ENCODE results near the gene MLLT11.
"Not testable (repeated sequence)": the region's sequence is repeated elsewhere in the genome, so short reads cannot be mapped to it uniquely, and the experiment has no call there.

The MLLT11 gene

GRCh38 chr1:151055581-151055980 lies 4.6 kb upstream of the MLLT11 start:
- DNase-seq (ENCODE audit: low read depth in 2 of 3, low spot score in 1 of 3): no peak

DNA sequence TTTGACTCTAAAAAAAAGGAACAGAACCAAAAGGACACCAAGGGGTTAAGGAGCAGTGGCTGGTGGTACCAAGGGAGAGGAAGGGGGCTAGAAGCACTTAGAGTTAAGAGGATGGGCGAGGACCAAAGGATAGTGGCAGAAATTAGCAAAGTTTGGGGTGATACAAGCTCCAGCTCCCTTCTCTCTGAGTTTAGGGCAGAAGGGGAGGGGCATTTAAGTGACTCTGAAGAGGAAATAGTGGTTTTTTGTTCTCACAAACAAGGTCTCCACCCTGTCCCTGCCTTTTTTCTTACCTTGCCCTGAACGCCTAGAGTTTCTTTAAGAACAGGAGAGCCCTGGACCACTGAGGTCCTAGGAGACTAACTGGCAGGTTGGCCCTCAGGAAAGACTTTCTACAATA lies 4.0 kb upstream of the MLLT11 start:
- no peak for DNase-seq (ENCODE audit: low read depth in 2 of 3, low spot score in 1 of 3)

- DNase-seq (ENCODE audit: low read depth in 2 of 3, low spot score in 1 of 3): no peak
Measured at GRCh38 chr1:151058692-151059091, 1.5 kb upstream of the MLLT11 start.

GRCh38 chr1:151059109-151060006 lies 839 bp upstream of the MLLT11 start, which contains the start of gene CDC42SE1:
Gene CDC42SE1, minus strand, starts transcription at chr1:151059622. Its CDS starts 3,892 bp downstream, at chr1:151055730.
- peak; percentile 66 to 83 (median 74) for DNase-seq (ENCODE audit: low read depth in 2 of 3, low spot score in 1 of 3)

DNA sequence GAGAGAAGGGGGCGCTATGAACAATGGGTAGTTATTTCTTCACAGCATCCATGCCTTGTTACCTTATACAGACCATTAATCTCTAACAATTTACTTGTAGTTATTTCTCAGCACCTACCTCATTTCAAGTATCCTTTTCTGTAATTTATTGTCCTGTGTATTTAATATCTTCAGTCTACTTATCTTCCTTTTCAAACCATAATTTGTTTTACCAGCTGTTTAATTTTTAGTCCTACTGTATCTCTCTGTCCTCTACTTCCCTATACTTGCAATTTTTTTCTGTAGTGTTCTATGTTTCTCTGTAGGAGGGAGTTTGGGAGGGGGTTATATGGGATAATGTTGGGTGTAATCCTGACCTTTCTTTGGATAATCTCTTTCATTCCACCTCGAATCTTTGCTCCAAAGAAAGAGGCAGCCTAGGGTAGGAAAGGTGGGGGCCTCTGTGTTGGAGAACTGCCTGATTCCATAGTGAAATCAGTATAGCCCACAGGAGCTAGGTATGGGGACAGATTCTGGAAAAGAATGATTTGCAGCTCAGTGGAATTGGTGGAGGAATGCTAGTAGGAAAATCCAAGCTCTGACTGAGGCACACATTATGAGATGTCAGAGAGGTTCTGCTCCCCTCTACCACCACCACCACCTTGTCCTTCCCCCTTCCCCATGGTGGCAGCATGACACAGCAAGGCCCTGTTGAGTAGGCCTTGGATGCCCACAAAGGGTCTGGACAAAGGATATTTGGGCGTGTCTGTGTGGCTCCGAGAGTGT lies 642 bp downstream of the MLLT11 start:
- no peak for DNase-seq (ENCODE audit: low read depth in 2 of 3, low spot score in 1 of 3)

GRCh38 chr1:151061704-151062103 lies 1.5 kb downstream of the MLLT11 start:
- no peak for DNase-seq (ENCODE audit: low read depth in 2 of 3, low spot score in 1 of 3)

GRCh38 chr1:151062741-151063371 lies 2.7 kb downstream of the MLLT11 start:
- DNase-seq (ENCODE audit: low read depth in 2 of 3, low spot score in 1 of 3): no peak

DNA sequence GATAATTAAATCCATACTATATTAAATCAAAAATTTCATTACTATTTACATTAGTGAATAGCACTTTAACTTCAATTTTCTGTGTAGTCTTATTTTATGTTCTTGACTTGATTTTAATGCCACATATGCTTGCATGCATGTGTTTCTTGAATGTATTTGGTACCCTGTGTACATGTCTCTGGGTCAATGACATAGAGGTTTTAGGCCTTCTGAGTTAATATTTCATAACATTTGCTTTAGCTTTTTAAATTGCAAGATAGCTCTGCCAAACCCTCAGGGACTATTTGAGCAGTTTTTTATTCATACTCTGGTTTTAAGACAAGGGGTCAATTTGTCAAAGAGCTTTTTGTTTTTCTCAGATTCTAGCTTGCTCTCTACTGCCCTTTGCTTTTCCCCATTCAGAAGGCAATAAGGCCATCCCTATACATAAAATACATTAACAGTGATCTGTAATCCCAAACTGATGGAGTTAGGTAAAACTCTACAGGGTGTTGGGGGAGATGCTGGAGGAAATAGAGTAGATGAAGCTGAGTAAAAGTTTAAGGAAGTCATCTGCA lies 5.0 kb downstream of the MLLT11 start:
- DNase-seq (ENCODE audit: low read depth in 2 of 3, low spot score in 1 of 3): no peak

GRCh38 chr1:151067185-151067584 lies 7.0 kb downstream of the MLLT11 start:
- DNase-seq (ENCODE audit: low read depth in 2 of 3, low spot score in 1 of 3): no peak

DNA sequence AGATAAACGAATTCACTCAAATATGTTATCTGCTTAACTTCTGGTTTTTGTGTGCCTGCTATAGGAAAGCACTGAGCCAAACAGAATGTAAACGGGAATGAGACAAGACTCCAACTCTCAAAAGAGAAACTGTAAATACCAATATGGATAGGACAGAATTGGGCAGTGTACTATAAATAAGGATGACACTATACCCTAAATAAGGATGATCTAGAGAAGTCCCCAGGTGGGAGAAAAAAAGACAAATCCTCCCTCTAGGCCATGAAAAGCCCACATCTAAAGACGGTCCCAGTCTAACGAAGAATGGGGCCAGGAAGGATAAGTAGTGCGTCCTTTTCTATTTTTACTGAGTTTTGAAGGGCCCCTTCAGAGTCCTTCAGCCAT lies 8.9 kb downstream of the MLLT11 start:
- no peak for DNase-seq (ENCODE audit: low read depth in 2 of 3, low spot score in 1 of 3)

DNA sequence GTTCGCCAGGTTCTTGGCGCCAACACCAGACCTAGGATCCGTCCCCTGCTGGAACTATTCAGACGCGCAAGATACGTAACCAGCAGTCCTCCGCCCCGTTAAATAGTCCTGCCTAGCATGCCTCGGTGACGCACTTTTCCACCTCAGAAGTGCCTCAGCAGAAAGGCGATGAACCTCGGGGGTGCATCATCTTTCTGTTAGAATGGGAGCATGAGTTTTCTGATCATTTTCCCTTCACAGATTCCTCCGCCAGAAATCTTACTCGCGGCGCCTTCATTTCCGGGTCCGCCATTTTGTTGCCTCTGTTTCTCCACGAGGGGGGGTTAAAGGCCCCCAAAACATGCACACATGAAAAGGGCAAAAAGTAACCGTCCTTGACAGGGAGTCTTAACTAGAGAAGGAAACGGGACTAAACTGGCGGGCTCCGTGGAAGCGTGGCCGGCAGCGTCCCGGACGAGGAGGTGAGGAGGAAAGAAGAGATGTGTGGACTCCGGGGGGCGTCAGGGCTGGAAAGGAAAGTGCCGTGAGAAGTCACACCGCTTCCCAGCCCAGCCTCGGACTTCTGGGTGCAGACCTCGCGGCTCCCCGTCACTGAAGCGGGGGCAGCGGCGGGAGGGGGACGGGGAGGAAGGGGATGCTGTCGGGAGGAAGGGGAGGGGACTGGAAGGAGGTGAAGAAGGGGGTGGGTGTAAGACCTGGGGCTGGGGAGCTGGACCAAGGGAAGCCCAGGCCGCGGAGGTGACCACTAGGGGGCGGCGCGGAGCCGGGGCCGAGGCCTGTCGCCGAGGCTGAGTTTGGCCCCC lies 10.5 kb downstream of the MLLT11 start, which contains the start of gene GABPB2:
Gene GABPB2, plus strand, starts transcription at position 288 of the 803 bp plus-strand sequence. CDS start 17,429 bp downstream, outside the sequence.
- peak; percentile 84 to 90 (median 89) for DNase-seq (ENCODE audit: low read depth in 2 of 3, low spot score in 1 of 3)

DNA sequence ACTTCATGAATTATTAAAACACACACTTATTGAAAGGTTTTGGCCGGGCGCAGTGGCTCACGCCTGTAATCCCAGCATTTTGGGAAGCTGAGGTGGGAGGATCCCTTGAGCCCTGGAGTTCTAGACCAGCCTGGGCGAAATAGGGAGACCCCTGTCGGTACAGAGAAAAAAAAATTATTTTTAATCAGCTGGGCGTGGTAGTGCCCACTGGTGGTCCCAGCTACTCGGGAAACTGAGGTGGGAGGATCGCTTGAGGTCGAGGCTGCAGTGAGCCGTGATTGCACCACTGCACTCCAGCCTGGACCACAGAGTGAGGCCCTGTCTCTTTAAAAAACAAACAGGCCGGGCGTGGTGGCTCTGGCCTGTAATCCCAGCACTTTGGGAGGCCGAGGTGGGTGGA lies 12.0 kb downstream of the MLLT11 start:
- DNase-seq (ENCODE audit: low read depth in 2 of 3, low spot score in 1 of 3): no peak

DNA sequence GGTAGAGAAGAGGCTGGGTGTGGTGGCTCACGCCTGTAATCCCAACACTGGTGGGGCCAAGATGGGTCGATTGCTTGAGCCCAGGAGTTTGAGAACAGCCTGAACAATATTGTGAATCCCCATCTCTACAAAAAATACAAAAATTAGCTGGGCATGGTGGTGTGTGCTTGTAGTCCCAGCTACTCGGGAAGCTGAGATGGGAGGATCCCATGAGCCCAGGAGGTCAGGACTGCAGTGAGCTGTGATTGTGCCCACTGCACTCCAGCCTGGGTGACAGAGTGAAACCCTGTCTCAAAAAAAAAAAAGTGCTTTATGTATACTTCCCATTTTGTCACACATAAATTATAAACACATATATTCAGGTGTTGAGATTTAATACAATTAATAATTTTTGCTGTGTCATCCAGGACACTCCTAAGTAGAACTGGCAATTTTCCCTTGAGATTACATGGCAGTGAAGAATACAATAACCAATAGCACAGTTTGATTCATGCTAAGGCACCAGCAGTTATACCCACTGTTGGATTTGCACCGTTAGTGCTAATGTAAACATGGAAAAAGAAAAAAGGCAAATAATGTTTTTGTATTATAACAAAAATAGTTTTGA lies 25.9 kb downstream of the MLLT11 start:
- DNase-seq (ENCODE audit: low read depth in 2 of 3, low spot score in 1 of 3): no peak

DNA sequence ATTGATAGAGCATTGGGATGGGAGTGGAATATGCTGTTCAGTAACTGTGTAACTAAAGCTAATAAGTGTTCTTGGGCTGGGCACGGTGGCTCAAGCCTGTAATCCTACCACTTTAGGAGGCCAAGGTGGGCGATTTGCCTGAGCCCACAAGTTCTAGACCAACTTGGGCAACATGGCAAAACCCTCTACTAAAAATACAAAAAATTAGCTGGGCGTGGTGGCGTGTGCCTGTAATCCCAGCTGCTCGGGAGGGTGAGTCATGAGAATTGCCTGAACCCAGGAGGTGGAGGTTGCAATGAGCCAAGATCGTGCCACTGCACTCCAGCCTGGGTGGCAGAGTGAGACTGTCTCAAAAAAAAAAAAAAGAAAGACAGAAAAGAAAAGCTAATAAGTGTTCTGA lies 37.2 kb downstream of the MLLT11 start:
- DNase-seq (ENCODE audit: low read depth in 2 of 3, low spot score in 1 of 3): not testable (repeated sequence)

GRCh38 chr1:151098126-151098525 lies 37.9 kb downstream of the MLLT11 start:
- no peak for DNase-seq (ENCODE audit: low read depth in 2 of 3, low spot score in 1 of 3)

DNA sequence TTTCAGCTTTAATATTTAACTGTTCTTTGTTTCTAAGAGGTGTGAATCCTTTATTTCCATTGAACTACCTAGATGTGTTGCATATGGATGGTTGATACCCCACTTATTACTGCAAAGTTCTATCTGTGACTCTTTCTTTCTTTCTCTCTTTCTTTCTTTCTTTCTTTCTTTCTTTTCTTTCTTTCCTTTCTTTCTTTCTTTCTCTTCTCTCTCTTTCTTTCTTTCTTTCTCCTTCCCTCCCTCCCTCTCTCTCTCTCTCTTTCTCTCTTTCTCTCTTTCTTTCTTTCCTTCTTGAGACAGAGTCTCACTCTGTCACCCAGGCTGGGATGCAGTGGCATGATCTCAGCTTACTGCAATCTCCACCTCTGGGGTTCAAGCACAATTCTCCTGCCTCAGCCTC lies 44.4 kb downstream of the MLLT11 start:
- DNase-seq (ENCODE audit: low read depth in 2 of 3, low spot score in 1 of 3): no peak

GRCh38 chr1:151106894-151107293 lies 46.7 kb downstream of the MLLT11 start:
- DNase-seq (ENCODE audit: low read depth in 2 of 3, low spot score in 1 of 3): no peak

DNA sequence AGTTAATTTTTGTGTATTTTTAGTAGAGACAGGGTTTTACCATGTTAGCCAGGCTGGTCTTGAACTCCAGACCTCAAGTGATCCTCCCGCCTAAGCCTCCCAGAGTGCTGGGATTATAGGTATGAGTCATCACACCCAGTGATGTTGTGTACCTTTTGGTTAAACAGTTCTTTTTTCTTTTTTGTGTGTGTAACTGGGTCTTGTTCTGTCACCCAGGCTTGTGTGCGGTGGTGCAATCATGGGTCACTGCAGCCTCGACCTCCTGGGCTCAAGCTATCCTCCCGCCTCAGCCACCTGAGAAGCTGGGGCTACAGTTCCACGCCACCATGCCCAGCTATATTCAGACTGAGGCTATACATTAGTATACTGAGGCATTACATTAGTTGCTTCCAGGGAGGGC lies 48.1 kb downstream of the MLLT11 start:
- no peak for DNase-seq (ENCODE audit: low read depth in 2 of 3, low spot score in 1 of 3)

DNA sequence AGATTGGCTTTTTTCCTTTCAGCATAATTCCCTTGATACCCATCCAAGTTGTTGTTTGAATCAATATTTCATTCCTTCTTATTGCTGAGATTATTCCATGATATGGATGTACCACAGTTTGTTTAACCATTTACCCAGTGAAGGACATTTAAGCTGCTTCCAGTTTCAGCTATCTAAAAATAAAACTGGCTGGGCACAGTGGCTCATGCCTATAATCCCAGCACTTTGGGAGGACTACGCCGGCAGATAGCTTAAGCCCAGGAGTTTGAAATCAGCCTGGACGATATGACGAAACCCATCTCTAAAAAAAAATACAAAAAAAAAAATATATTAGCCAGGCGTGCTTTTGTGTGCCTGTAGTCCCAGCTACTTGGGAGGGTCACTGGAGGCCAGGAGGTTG lies 53.7 kb downstream of the MLLT11 start:
- no peak for DNase-seq (ENCODE audit: low read depth in 2 of 3, low spot score in 1 of 3)
